DND-41 (cell line): ENCODE measurements around the gene BNC2.

Experiments used
- ATAC-seq: fragments of 200-7000 bp; cut with Tn5 transposase; 3 replicates; pipeline ENCODE4 v1.9.1; 2021; ENCODE audit warnings: low read depth; ENCODE audit not compliant: insufficient read depth
- DNase-seq: peaks from one replicate; pipeline ENCODE4 v3.0.0-alpha.2; 2020
- H2AFZ ChIP-seq: 2 replicates; pipeline ENCODE4 v1.6.0; 2012; ENCODE audit warnings: low read depth, low read length
- H3K27ac ChIP-seq: 2 replicates; pipeline ENCODE4 v1.5.1; 2012; ENCODE audit warnings: low read length, inconsistent platforms
- H3K27me3 ChIP-seq: fragments of 200-600 bp; sonication (generic); 2 replicates; pipeline ENCODE4 v1.6.0; 2012; ENCODE audit warnings: low read length, mild to moderate bottlenecking, inconsistent platforms; ENCODE audit not compliant: insufficient read depth, poor library complexity
- H3K36me3 ChIP-seq: 2 replicates; pipeline ENCODE4 v1.5.1; 2012; ENCODE audit warnings: low read length, inconsistent platforms; ENCODE audit not compliant: insufficient read depth
- H3K4me1 ChIP-seq: 2 replicates; pipeline ENCODE4 v1.5.1; 2012; ENCODE audit warnings: mild to moderate bottlenecking, low read length; ENCODE audit not compliant: insufficient read depth
- H3K4me2 ChIP-seq: 2 replicates; pipeline ENCODE4 v1.6.0; 2012; ENCODE audit warnings: mild to moderate bottlenecking, moderate library complexity, low read length, inconsistent platforms; ENCODE audit not compliant: insufficient read depth
- H3K4me3 ChIP-seq, 2 experiments: fragments of 200-600 bp in 1 of 2; shearing (Covaris generic) in 1 of 2; 2 replicates each; pipeline ENCODE4 v1.5.1; 2012 to 2016; ENCODE audit warnings: inconsistent platforms in 2 of 2, low read length in 2 of 2, mild to moderate bottlenecking in 2 of 2, low read depth in 1 of 2, moderate library complexity in 1 of 2
- H3K79me2 ChIP-seq: 2 replicates; pipeline ENCODE4 v1.6.0; 2012; ENCODE audit warnings: low read length, inconsistent platforms; ENCODE audit not compliant: insufficient read depth
- H3K9ac ChIP-seq: 2 replicates; pipeline ENCODE4 v1.6.0; 2012; ENCODE audit warnings: low read depth, mild to moderate bottlenecking, inconsistent platforms, low read length, moderate library complexity
- H3K9me3 ChIP-seq: 2 replicates; pipeline ENCODE4 v1.5.1; 2012; ENCODE audit warnings: low read length, moderate library complexity, mild to moderate bottlenecking, inconsistent platforms; ENCODE audit not compliant: insufficient read depth, severe bottlenecking
- H4K20me1 ChIP-seq: 2 replicates; pipeline ENCODE4 v1.6.0; 2012; ENCODE audit warnings: low read length; ENCODE audit not compliant: insufficient read depth
- EZH2 ChIP-seq: IDR thresholded peaks from 3 replicates; pipeline ENCODE4 v1.6.1; 2012; ENCODE audit warnings: borderline replicate concordance, low read depth, mild to moderate bottlenecking, moderate library complexity, low read length, inconsistent platforms; ENCODE audit not compliant: severe bottlenecking
- TF ChIP-seq, protein P1 (sequence below): IDR thresholded peaks from 2 replicates; pipeline ENCODE4 v1.5.1; 2012; ENCODE audit warnings: borderline replicate concordance, low read length, moderate library complexity, mild to moderate bottlenecking; ENCODE audit not compliant: poor library complexity, severe bottlenecking; ENCODE audit errors: extremely low read depth

The BNC2 gene

DNA sequence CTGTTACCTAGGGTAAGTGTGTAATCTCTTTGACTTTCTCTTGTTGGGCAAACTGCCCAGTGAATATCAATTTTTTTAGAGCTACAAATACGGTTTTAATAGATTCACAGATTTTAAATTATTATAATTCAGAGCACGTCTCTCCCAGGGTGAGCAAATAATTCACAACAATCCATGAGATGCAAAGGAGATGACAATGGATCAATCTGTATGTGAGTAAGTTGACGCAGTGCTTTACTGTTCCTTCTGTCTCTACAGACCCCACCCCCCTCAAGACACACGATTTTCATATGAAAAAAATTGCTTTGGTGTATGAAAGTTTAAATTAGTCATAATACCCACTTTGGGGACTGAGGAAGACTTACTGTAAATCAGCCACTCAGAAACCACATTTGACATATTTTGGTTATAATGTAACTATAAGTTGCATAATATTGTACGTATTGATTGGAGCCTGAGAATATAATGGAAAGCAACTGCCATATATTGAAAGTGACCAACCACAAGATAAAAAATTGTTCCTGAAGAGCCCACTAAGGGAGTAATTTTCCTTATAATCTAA is 201.7 kb downstream of the BNC2 start:
- H3K4me3 ChIP-seq = no peak overlapping the region
- DNase-seq (no peak), ATAC-seq (no peak)
- TF ChIP-seq, protein P1, sequence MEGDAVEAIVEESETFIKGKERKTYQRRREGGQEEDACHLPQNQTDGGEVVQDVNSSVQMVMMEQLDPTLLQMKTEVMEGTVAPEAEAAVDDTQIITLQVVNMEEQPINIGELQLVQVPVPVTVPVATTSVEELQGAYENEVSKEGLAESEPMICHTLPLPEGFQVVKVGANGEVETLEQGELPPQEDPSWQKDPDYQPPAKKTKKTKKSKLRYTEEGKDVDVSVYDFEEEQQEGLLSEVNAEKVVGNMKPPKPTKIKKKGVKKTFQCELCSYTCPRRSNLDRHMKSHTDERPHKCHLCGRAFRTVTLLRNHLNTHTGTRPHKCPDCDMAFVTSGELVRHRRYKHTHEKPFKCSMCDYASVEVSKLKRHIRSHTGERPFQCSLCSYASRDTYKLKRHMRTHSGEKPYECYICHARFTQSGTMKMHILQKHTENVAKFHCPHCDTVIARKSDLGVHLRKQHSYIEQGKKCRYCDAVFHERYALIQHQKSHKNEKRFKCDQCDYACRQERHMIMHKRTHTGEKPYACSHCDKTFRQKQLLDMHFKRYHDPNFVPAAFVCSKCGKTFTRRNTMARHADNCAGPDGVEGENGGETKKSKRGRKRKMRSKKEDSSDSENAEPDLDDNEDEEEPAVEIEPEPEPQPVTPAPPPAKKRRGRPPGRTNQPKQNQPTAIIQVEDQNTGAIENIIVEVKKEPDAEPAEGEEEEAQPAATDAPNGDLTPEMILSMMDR = no peak
- no peak for TF ChIP-seq EZH2
- no peaks in the 10 kb centered on the region for H4K20me1 ChIP-seq
- H3K9me3 ChIP-seq = no peaks in the 10 kb centered on the region
- no peaks in the 10 kb centered on the region for H3K4me1 ChIP-seq
- H3K27ac ChIP-seq = no peak overlapping the region
- no peak overlapping the region for H3K9ac ChIP-seq
- H3K27me3 ChIP-seq = no peaks in the 10 kb centered on the region
- H2AFZ ChIP-seq = no peak overlapping the region
- H3K79me2 ChIP-seq = no peaks in the 10 kb centered on the region
- H3K36me3 ChIP-seq = no peaks in the 10 kb centered on the region
- H3K4me2 ChIP-seq = no peak overlapping the region

DNA sequence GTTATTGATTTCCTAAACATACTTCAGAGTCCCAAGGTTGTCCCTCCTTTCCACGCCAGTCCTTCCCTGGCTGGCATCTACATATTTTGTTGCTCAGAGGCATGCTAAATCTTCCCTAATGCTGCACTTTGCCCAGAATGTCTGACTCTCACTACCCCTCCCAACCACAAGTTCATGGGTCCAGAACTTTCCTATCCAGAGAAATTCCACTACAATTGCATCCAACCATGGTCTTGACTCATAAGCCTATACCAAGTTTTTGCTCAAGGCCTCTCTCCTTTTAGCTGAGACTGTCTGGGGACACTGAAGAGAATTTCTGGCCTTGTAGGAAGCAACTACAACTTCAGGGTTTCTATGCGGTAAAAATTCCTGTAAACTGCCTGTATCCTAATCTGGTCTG is 206.3 kb downstream of the BNC2 start:
- DNase-seq (no peak), ATAC-seq (no peak)
- Histone ChIP-seq H3K4me2 (no peak overlapping the region), H3K9ac (no peak overlapping the region), H3K79me2 (no peaks in the 10 kb centered on the region), H3K4me1 (no peaks in the 10 kb centered on the region), H2AFZ (no peak overlapping the region), H3K36me3 (no peaks in the 10 kb centered on the region), H3K9me3 (no peaks in the 10 kb centered on the region), H3K27me3 (no peaks in the 10 kb centered on the region), H4K20me1 (no peaks in the 10 kb centered on the region), H3K4me3 (no peak overlapping the region), H3K27ac (no peak overlapping the region)
- TF ChIP-seq, protein P1 = no peak
- TF ChIP-seq EZH2 = no peak

DNA sequence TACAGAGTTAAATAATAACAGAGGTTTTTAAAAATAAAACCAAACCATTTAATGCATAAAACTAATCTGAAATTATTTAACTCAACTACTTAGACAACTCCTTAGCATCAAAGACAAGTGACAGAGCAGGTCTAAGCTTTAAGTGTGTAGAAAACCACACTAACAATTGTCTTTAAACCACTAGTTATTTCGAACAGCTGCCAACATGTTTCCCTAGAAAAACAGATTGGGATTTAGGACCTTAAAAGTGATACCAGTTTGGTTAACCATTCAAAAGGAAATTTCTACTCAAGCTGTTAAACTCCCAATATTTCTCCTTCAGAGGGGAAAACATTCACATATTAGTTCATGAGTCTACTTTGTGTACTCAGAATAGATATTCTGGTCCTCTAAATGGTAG is 208.7 kb downstream of the BNC2 start:
- no peak overlapping the region for H2AFZ ChIP-seq
- no peaks in the 10 kb centered on the region for H3K27me3 ChIP-seq
- H3K36me3 ChIP-seq = no peaks in the 10 kb centered on the region
- no peak for TF ChIP-seq EZH2
- TF ChIP-seq, protein P1 = no peak
- no peak overlapping the region for H3K4me2 ChIP-seq
- no peak for DNase-seq
- no peaks in the 10 kb centered on the region for H3K4me1 ChIP-seq
- no peak overlapping the region for H3K27ac ChIP-seq
- no peaks in the 10 kb centered on the region for H3K9me3 ChIP-seq
- no peaks in the 10 kb centered on the region for H3K79me2 ChIP-seq
- H3K4me3 ChIP-seq = no peak overlapping the region
- no peak for ATAC-seq
- H4K20me1 ChIP-seq = no peaks in the 10 kb centered on the region
- H3K9ac ChIP-seq = no peak overlapping the region

DNA sequence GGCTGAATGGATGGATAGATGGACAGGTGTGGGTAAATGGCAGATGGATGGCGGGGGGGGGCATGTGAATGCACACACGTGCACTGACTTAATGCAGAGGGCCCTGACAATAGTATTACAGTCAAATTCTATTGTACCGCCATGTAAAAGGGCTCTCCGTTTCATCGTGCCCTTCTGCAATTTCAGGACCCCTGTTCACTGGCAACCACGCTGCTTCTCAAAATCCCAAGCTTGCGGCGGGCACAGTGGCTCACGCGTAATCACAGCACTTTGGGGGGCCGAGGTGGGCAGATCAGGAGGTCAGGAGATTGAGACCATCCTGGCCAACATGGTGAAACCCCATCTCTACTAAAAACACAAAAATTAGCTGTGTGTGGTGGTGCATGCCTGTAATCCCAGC is 211.4 kb downstream of the BNC2 start:
- no peak for ATAC-seq
- Histone ChIP-seq H3K4me1 (no peaks in the 10 kb centered on the region), H4K20me1 (no peaks in the 10 kb centered on the region), H3K27me3 (no peaks in the 10 kb centered on the region), H3K9ac (no peak overlapping the region), H3K9me3 (no peaks in the 10 kb centered on the region), H3K4me3 (no peak overlapping the region), H3K4me2 (no peak overlapping the region), H2AFZ (no peak overlapping the region), H3K27ac (no peak overlapping the region), H3K36me3 (no peaks in the 10 kb centered on the region), H3K79me2 (no peaks in the 10 kb centered on the region)
- TF ChIP-seq, protein P1 = no peak
- TF ChIP-seq EZH2 = no peak
- DNase-seq = no peak
